CD4-positive, alpha-beta T cell treated with Interleukin-17A for 1 hour (primary cell): ENCODE measurements around the gene FGL2.
"Not testable (repeated sequence)": the region's sequence is repeated elsewhere in the genome, so short reads cannot be mapped to it uniquely, and the experiment has no call there.

ENCODE experiments used
- DNase-seq: peaks from one replicate; pipeline ENCODE4 v3.0.0-alpha.2; 2020

FGL2 gene

GRCh38 chr7:77216181-77216845, 16.7 kb upstream of the FGL2 start:
- DNase-seq = no peak

- DNase-seq = no peak
Observed at GRCh38 chr7:77209479-77210139, 10.0 kb upstream of the FGL2 start.

- no peak for DNase-seq
Observed at GRCh38 chr7:77208416-77208815, 8.8 kb upstream of the FGL2 start.

- DNase-seq = no peak
Observed at GRCh38 chr7:77205706-77206105, 6.1 kb upstream of the FGL2 start.

- DNase-seq = no peak
Observed at GRCh38 chr7:77202481-77202976, 2.9 kb upstream of the FGL2 start.

- DNase-seq = no peak
Observed at GRCh38 chr7:77200542-77200941, 923 bp upstream of the FGL2 start.

GRCh38 chr7:77197141-77197540, 2.5 kb downstream of the FGL2 start:
- no peak for DNase-seq

GRCh38 chr7:77188731-77189437, 10.7 kb downstream of the FGL2 start:
- no peak for DNase-seq

- no peak for DNase-seq
Observed at GRCh38 chr7:77185866-77186265, 13.8 kb downstream of the FGL2 start.

GRCh38 chr7:77184990-77185389, 14.6 kb downstream of the FGL2 start:
- no peak for DNase-seq

- DNase-seq = no peak
Observed at GRCh38 chr7:77184463-77184862, 15.2 kb downstream of the FGL2 start.

GRCh38 chr7:77182261-77182660, 17.4 kb downstream of the FGL2 start:
- DNase-seq = no peak

- no peak for DNase-seq
Observed at GRCh38 chr7:77181734-77182133, 17.9 kb downstream of the FGL2 start.

- DNase-seq = no peak
Observed at GRCh38 chr7:77181015-77181595, 18.5 kb downstream of the FGL2 start.

- DNase-seq = not testable (repeated sequence)
Observed at GRCh38 chr7:77178024-77178423, 21.6 kb downstream of the FGL2 start.

- not testable (repeated sequence) for DNase-seq
Observed at GRCh38 chr7:77177321-77177904, 22.2 kb downstream of the FGL2 start.

GRCh38 chr7:77175274-77175800, 24.3 kb downstream of the FGL2 start:
- not testable (repeated sequence) for DNase-seq

GRCh38 chr7:77174418-77174817, 25.2 kb downstream of the FGL2 start:
- not testable (repeated sequence) for DNase-seq

GRCh38 chr7:77172437-77173172, 27.0 kb downstream of the FGL2 start:
- not testable (repeated sequence) for DNase-seq

- DNase-seq = not testable (repeated sequence)
Observed at GRCh38 chr7:77171073-77171472, 28.5 kb downstream of the FGL2 start.

- peak; percentile 7 for DNase-seq
Observed at GRCh38 chr7:77157446-77157845, 42.2 kb downstream of the FGL2 start.

- DNase-seq = not testable (repeated sequence)
Observed at GRCh38 chr7:77157034-77157433, 42.6 kb downstream of the FGL2 start.
